ENCODE results near the gene COL6A1. TPM values are rescaled to one million over a fixed set of nuclear protein-coding genes. Genes with fewer than 3 reads are reported as not detected.

The COL6A1 gene
- polyA plus RNA-seq, 1 donor from 2014 or later: 29.4 TPM

GRCh38 chr21:45997495-45998275 lies 16.1 kb downstream of the COL6A1 start:
- Histone ChIP-seq H3K27ac (ENCODE audit: low read length) (no peak overlapping the region), H3K27me3 (ENCODE audit: insufficient read depth, low read depth, low read length) (no peaks in the 10 kb centered on the region), H3K4me2 (ENCODE audit: low read length) (no peak overlapping the region), H3K79me2 (replicated peaks; ENCODE audit: insufficient read depth, low read length) (no peaks in the 10 kb centered on the region), H2AFZ (ENCODE audit: low read depth, low read length) (no peak overlapping the region), H3K9me2 (ENCODE audit: insufficient read depth, low read length) (no peaks in the 10 kb centered on the region), H4K20me1 (ENCODE audit: insufficient read depth) (no peaks in the 10 kb centered on the region), H3K36me3 (ENCODE audit: insufficient read depth, low read length) (no peaks in the 10 kb centered on the region), H3K9me3 (ENCODE audit: low read length) (no peaks in the 10 kb centered on the region), H3K9ac (ENCODE audit: low read length) (no peak overlapping the region), H3K4me3 (ENCODE audit: low read length) (no peak overlapping the region), H3F3A (ENCODE audit: insufficient read depth, low read length, poor library complexity, severe bottlenecking) (no peaks in the 10 kb centered on the region)
- TF ChIP-seq TAF1 (IDR thresholded peaks at IDR 0.05; ENCODE audit: low read depth) (no peak), POLR2AphosphoS5 (IDR thresholded peaks at IDR 0.05) (no peak), EP300 (conservative IDR thresholded peaks at IDR 0.05; ENCODE audit: poor library complexity, severe bottlenecking) (no peak), RAD21 (conservative IDR thresholded peaks at IDR 0.05) (no peak)

GRCh38 chr21:45998276-45998701 lies 16.7 kb downstream of the COL6A1 start:
- no peak overlapping the region for H3K9ac ChIP-seq (ENCODE audit: low read length)
- no peak overlapping the region for H3K27ac ChIP-seq (ENCODE audit: low read length)
- H3K36me3 ChIP-seq (ENCODE audit: insufficient read depth, low read length): no peaks in the 10 kb centered on the region
- no peaks in the 10 kb centered on the region for H4K20me1 ChIP-seq (ENCODE audit: insufficient read depth)
- no peaks in the 10 kb centered on the region for H3K79me2 ChIP-seq (replicated peaks; ENCODE audit: insufficient read depth, low read length)
- H3K4me2 ChIP-seq (ENCODE audit: low read length): no peak overlapping the region
- no peaks in the 10 kb centered on the region for H3K9me2 ChIP-seq (ENCODE audit: insufficient read depth, low read length)
- no peaks in the 10 kb centered on the region for H3F3A ChIP-seq (ENCODE audit: insufficient read depth, low read length, poor library complexity, severe bottlenecking)
- TF ChIP-seq SMC3 (conservative IDR thresholded peaks at IDR 0.05; ENCODE audit: poor library complexity) (no peak), CTCF (IDR thresholded peaks at IDR 0.05; ENCODE audit: poor library complexity, severe bottlenecking) (no peak), EZH2 (IDR thresholded peaks at IDR 0.05; ENCODE audit: borderline replicate concordance, insufficient read depth, low read length, poor library complexity, severe bottlenecking) (no peak), POLR2AphosphoS5 (IDR thresholded peaks at IDR 0.05) (no peak), REST (IDR thresholded peaks at IDR 0.05; ENCODE audit: borderline replicate concordance) (no peak), MXI1 (conservative IDR thresholded peaks at IDR 0.05; ENCODE audit: poor library complexity, severe bottlenecking) (no peak), EP300 (conservative IDR thresholded peaks at IDR 0.05; ENCODE audit: poor library complexity, severe bottlenecking) (no peak), TAF1 (IDR thresholded peaks at IDR 0.05; ENCODE audit: low read depth) (no peak), RAD21 (conservative IDR thresholded peaks at IDR 0.05) (no peak)
- no peak overlapping the region for H3K4me3 ChIP-seq (ENCODE audit: low read length)
- no peaks in the 10 kb centered on the region for H3K9me3 ChIP-seq (ENCODE audit: low read length)
- H2AFZ ChIP-seq (ENCODE audit: low read depth, low read length): no peak overlapping the region
- no peaks in the 10 kb centered on the region for H3K27me3 ChIP-seq (ENCODE audit: insufficient read depth, low read depth, low read length)

Data from neural cell (in vitro differentiated cells).